HFFc6 (cell line): Measurements from ENCODE around the gene MCOLN2. TPM values are rescaled to one million over a fixed set of nuclear protein-coding genes. Genes with fewer than 3 reads are reported as not detected.
"Not testable (repeated sequence)": the region's sequence is repeated elsewhere in the genome, so short reads cannot be mapped to it uniquely, and the experiment has no call there.

Source experiments
- DNase-seq: peaks from one replicate; pipeline ENCODE4 v3.0.0-alpha.2; 2018
- H3K27ac Mint-ChIP-seq: 2 replicates; pipeline ENCODE4 v1.8.0; 2020; ENCODE audit warnings: mild to moderate bottlenecking, mixed read lengths
- H3K27me3 Mint-ChIP-seq: 2 replicates; pipeline ENCODE4 v1.8.0; 2021; ENCODE audit warnings: mild to moderate bottlenecking, moderate library complexity, mixed read lengths; ENCODE audit not compliant: insufficient read depth
- H3K36me3 Mint-ChIP-seq: 2 replicates; pipeline ENCODE4 v1.8.0; 2021; ENCODE audit warnings: low read depth, mixed read lengths
- H3K4me1 Mint-ChIP-seq: 2 replicates; pipeline ENCODE4 v1.8.0; 2020; ENCODE audit warnings: low read depth, mixed read lengths
- H3K4me3 Mint-ChIP-seq: 2 replicates; pipeline ENCODE4 v1.8.0; 2020; ENCODE audit warnings: mild to moderate bottlenecking, moderate library complexity, mixed read lengths
- H3K9me3 Mint-ChIP-seq: 2 replicates; pipeline ENCODE4 v1.8.0; 2020; ENCODE audit warnings: mild to moderate bottlenecking, mixed read lengths
- total RNA-seq, 6 experiments: library from RNA; stranded (reverse); fragmentation: NEBNext Ultra II Directional; extraction: Animal tissue kit (Norgen Biotek cat#: 25700); gene quantifications; 2 replicates in 1 of 6; 3 replicates in 5 of 6; pipeline ENCODE4 v1.2.3, GENCODE V29; 2021
- TF ChIP-seq, protein P1 (sequence below): fragments of 200-600 bp; sonication (generic); IDR thresholded peaks from 2 replicates; pipeline ENCODE4 v1.5.0; 2021; ENCODE audit warnings: antibody characterized with exemption, mild to moderate bottlenecking

The MCOLN2 gene
- total RNA-seq, 6 experiments from 2014 or later = 1.3 to 4.1 (median 2.5) TPM

DNA sequence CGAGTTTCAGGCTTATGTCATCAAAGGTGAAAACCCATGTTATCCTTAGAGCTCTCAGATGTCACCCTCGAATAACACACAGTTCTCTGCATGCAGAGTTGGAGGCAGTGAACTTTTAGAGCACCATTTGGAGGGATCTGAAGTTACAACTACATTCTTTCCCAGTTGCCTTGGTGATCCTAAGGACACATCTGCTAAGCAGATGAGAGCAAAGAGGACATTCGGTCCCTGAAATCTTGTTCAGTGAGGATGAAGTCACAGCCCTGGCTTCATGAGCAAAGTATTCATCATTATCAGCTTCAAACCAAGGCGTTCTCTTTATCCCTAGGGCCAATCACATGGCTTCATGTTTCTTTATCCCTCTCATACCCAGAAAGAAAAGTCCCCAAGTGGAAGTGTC, 23.1 kb upstream of the MCOLN2 start:
- TF ChIP-seq, protein P1, sequence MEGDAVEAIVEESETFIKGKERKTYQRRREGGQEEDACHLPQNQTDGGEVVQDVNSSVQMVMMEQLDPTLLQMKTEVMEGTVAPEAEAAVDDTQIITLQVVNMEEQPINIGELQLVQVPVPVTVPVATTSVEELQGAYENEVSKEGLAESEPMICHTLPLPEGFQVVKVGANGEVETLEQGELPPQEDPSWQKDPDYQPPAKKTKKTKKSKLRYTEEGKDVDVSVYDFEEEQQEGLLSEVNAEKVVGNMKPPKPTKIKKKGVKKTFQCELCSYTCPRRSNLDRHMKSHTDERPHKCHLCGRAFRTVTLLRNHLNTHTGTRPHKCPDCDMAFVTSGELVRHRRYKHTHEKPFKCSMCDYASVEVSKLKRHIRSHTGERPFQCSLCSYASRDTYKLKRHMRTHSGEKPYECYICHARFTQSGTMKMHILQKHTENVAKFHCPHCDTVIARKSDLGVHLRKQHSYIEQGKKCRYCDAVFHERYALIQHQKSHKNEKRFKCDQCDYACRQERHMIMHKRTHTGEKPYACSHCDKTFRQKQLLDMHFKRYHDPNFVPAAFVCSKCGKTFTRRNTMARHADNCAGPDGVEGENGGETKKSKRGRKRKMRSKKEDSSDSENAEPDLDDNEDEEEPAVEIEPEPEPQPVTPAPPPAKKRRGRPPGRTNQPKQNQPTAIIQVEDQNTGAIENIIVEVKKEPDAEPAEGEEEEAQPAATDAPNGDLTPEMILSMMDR = no peak
- Mint-ChIP-seq H3K36me3 (no peaks in the 10 kb centered on the region), H3K27ac (no peak overlapping the region), H3K4me1 (no peaks in the 10 kb centered on the region), H3K4me3 (no peak overlapping the region), H3K27me3 (peaks cover 10% of the 10 kb centered on the region), H3K9me3 (no peaks in the 10 kb centered on the region; the same call in 1 of the 2 replicates)
- DNase-seq = peak; percentile 12

DNA sequence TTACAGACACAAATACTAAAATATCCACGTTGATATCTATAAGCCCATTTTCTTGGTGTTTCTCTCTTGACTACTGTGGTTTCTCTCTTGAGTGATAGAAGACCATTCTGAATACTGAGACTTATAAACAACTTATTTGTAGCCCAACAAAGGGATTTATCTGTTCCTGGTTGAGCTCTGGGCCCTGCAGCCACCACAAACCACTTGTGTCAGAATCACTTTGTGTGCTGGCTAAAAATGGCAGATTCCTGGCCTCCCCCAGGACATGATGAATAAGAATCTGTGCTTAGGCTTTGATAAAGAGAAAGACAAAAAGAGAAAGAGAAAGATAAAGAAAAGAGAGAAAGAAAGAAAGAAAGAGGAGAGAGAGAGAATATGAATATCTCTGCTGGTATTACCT, 18.9 kb upstream of the MCOLN2 start:
- H3K4me3 Mint-ChIP-seq = no peak overlapping the region
- TF ChIP-seq, protein P1 = no peak
- no peak overlapping the region for H3K27ac Mint-ChIP-seq
- no peaks in the 10 kb centered on the region; the same call in 1 of the 2 replicates for H3K9me3 Mint-ChIP-seq
- H3K27me3 Mint-ChIP-seq = peaks cover 17% of the 10 kb centered on the region
- no peak for DNase-seq
- no peaks in the 10 kb centered on the region for H3K36me3 Mint-ChIP-seq
- no peaks in the 10 kb centered on the region for H3K4me1 Mint-ChIP-seq

DNA sequence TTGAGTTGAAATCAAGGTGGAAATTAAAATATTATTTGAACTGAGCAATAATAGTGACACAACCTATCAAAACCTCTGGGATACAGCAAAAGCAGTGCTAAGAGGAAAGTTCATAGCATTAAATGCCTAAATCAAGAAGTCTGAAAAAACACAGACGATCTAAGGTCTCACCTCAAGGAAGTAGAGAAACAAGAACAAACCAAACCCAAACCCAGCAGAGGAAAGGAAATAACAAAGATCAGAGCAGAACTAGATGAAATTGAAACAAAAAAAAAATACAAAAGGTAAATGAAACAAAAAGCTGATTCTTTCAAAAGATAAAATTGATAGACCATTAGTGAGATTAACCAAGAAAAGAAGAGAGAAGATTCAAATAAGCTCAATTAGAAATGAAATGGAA, 8.7 kb upstream of the MCOLN2 start:
- peaks cover 30% of the 10 kb centered on the region for H3K9me3 Mint-ChIP-seq
- peaks cover 52% of the 10 kb centered on the region for H3K27me3 Mint-ChIP-seq
- not testable (repeated sequence) for H3K4me3 Mint-ChIP-seq, H3K27ac Mint-ChIP-seq, H3K4me1 Mint-ChIP-seq, DNase-seq
- H3K36me3 Mint-ChIP-seq = peaks cover 15% of the 10 kb centered on the region

DNA sequence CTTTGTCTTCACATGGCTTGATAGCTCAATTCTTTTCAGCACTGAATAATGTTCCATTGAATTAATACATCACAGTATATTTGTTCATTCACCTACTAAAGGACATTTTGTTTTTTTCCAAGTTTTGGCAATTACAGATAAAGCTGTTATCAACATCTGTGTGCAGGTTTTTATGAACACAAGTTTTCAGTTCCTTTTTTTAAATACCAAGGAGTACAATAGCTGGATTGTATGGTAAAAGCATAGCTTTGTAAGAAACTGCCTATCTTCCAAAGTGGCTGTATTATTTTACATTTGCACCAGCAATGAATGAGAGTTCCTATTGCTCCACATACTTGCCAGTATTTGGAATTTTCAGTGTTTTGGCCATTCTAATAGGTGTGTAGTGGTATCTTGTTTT, 4.8 kb upstream of the MCOLN2 start:
- H3K9me3 Mint-ChIP-seq = peaks cover 18% of the 10 kb centered on the region; the same call in 1 of the 2 replicates
- DNase-seq = no peak
- peaks cover 47% of the 10 kb centered on the region for H3K27me3 Mint-ChIP-seq
- TF ChIP-seq, protein P1 = no peak
- H3K4me3 Mint-ChIP-seq = no peak overlapping the region
- H3K27ac Mint-ChIP-seq = no peak overlapping the region
- peaks cover 10% of the 10 kb centered on the region for H3K36me3 Mint-ChIP-seq
- H3K4me1 Mint-ChIP-seq = peaks cover 19% of the 10 kb centered on the region

DNA sequence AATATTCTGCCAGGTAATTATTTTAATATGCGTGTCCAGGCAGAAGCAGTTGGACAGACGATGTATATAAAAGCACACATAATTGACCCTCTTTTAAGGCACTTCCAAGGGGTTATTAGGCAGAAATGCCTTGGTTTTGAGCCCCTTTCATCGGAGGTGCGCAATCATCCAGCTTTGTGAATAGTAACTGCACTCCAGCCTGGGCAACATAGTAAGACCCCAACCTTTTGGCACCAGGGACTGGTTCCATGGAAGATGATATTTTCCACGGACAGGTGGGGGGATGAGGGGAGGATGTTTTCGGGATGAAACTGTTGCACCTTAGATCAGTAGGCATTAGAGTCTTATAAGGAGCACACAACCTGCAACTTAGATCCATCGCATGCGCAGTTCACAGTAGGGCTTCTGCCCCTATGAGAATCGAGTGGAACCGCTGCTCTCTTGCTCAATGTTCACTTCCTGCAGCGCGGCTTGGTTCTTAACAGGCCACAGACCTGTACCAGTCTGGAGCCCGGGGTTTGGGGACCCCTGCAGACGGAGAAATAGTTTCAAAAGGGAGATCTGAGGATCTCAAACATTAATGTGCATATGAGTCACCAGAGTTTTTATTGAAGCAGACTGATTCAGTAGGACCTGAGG, 1.8 kb upstream of the MCOLN2 start:
- H3K4me3 Mint-ChIP-seq = peak overlapping the region; percentile 88
- no peak for DNase-seq
- TF ChIP-seq, protein P1 = no peak

DNA sequence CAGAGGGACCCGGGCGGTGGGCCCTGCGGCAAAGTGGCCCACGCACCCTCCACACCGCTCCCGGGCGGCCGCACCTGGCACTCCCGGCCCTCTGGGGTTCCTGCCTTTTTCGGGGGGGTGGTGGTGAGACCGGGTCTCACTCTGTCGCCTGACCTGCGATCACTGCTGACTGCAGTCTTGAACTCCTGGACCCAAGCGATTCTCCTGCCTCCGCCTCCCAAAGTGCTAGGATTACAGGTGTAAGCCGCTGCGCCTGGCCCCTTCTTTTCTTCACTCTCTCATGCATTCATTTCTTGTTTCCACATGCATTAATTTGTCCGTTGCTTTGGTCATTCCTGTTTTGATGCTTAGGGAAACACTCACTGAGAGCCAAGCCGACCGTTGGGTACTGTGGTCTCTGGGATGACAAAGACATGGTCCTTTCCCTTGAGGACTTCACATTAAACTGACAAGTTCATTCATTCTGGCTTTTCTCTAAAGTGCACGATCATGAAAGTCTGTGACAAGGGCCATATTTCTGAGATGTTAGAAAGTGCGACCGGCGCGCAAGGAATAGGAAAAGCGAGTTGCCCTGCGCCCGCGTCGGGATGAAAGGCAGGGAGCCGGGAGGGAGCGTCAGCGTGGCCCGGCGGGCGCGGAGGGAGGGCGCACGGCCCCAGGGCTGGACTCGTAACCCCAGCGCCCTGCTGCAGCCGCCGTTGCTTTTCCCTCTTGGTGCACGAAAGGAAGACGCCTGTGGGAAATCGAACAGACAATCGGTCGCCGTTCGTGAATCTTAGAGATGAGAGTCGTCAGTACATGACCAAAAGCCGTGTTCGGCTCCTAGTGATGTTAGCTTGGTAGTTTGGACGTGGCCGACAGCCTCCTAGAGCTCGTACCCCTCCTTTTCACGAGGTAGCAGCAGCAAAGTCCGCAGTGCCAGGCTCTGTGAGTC, 1.0 kb upstream of the MCOLN2 start:
- no peak for DNase-seq
- Mint-ChIP-seq H3K27ac (no peak overlapping the region), H3K27me3 (peaks cover 30% of the 10 kb centered on the region), H3K4me1 (peaks cover 19% of the 10 kb centered on the region), H3K4me3 (peak overlapping the region; percentile 88), H3K36me3 (no peaks in the 10 kb centered on the region; the same call in 1 of the 2 replicates), H3K9me3 (no peaks in the 10 kb centered on the region)
- TF ChIP-seq, protein P1 = no peak

More for the DNA sequence above, 1.8 kb upstream of the MCOLN2 start:
- H3K9me3 Mint-ChIP-seq = no peaks in the 10 kb centered on the region
- H3K4me1 Mint-ChIP-seq = peaks cover 19% of the 10 kb centered on the region
- peaks cover 38% of the 10 kb centered on the region for H3K27me3 Mint-ChIP-seq
- no peak overlapping the region for H3K27ac Mint-ChIP-seq
- peaks cover 4% of the 10 kb centered on the region; the same call in 1 of the 2 replicates for H3K36me3 Mint-ChIP-seq
